Hematopoietic multipotent progenitor cell treated with erythropoietin and hydrocortisone succinate and interleukin-3 and kit ligand, for 15 days (in vitro differentiated cells): ENCODE results near the gene TSPAN12.

ENCODE experiments used
- DNase-seq: peaks from one replicate; pipeline ENCODE4 v3.0.0-alpha.2; 2015; ENCODE audit warnings: low spot score

Gene TSPAN12

GRCh38 chr7:120742372-120742771, 115.6 kb downstream of the TSPAN12 start:
- no peak for DNase-seq

- DNase-seq: no peak
Observed at GRCh38 chr7:120741371-120742042, 116.4 kb downstream of the TSPAN12 start.

GRCh38 chr7:120740348-120740747, 117.6 kb downstream of the TSPAN12 start:
- no peak for DNase-seq

GRCh38 chr7:120738816-120739215, 119.1 kb downstream of the TSPAN12 start:
- DNase-seq: no peak
